Fibroblast of lung (primary cell): ENCODE results near the gene IGFBP5.

Experiments used
- CTCF ChIP-seq, 2 donors: IDR thresholded peaks in 1 of 2; conservative IDR thresholded peaks in 1 of 2; 1 replicate in 1 of 2; 2 replicates in 1 of 2; pipeline ENCODE4 v1.5.1; 2011 to 2012; ENCODE audit warnings: low read length in 2 of 2, control low read depth in 1 of 2, inconsistent platforms in 1 of 2, low read depth in 1 of 2, mild to moderate bottlenecking in 1 of 2
- EZH2 ChIP-seq: IDR thresholded peaks from 2 replicates; pipeline ENCODE4 v1.5.1; 2012; ENCODE audit warnings: low read length, control low read depth, mild to moderate bottlenecking; ENCODE audit errors: missing control alignments

GRCh38 chr2:216690853-216691741 lies 4.3 kb downstream of the IGFBP5 start:
- TF ChIP-seq CTCF (conservative IDR thresholded peaks at IDR 0.05 in 1 of 2, IDR thresholded peaks at IDR 0.05 in 1 of 2; ENCODE audit: low read depth in 1 of 2, low read length in 2 of 2), result no peak
- no peak for TF ChIP-seq EZH2
